ENCODE data around the gene GLUL.

DNA sequence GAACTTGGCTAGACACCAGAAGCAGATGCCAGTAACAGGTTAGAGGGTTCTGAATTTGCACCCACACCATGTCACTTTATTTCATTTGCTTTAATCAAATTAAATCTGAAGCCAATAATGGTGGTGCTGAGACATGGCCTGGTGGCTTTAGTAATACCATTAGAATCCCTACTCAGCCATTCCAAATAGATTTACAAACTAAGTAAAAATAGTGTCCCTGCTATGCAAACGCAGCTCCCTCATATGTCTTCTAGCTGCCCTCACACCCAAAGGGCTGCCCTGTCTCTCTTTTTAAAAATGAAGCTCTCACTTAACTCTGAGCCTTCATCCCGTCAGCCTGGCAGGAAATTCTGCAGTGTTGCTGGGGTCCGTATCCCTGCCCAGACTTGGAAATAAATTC is 21.1 kb downstream of the GLUL start:
- TF ChIP-seq, protein P1, sequence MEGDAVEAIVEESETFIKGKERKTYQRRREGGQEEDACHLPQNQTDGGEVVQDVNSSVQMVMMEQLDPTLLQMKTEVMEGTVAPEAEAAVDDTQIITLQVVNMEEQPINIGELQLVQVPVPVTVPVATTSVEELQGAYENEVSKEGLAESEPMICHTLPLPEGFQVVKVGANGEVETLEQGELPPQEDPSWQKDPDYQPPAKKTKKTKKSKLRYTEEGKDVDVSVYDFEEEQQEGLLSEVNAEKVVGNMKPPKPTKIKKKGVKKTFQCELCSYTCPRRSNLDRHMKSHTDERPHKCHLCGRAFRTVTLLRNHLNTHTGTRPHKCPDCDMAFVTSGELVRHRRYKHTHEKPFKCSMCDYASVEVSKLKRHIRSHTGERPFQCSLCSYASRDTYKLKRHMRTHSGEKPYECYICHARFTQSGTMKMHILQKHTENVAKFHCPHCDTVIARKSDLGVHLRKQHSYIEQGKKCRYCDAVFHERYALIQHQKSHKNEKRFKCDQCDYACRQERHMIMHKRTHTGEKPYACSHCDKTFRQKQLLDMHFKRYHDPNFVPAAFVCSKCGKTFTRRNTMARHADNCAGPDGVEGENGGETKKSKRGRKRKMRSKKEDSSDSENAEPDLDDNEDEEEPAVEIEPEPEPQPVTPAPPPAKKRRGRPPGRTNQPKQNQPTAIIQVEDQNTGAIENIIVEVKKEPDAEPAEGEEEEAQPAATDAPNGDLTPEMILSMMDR (IDR thresholded peaks at IDR 0.05) = no peak
- no peak for TF ChIP-seq EZH2 (IDR thresholded peaks at IDR 0.05; ENCODE audit: borderline replicate concordance, insufficient read depth, low read depth, low read length, poor library complexity, severe bottlenecking)

All from B cell (primary cell).